ENCODE results near the gene HAP1. TPM values are rescaled to one million over a fixed set of nuclear protein-coding genes. Genes with fewer than 3 reads are reported as not detected.

The HAP1 gene
- total RNA-seq, 1 donor from 2014 or later: 0.58 TPM

GRCh38 chr17:41740506-41740905 is 6.1 kb upstream of the HAP1 start:
- Histone ChIP-seq H3K27me3 (peaks cover 11% of the 10 kb centered on the region), H3K4me1 (peaks cover 3% of the 10 kb centered on the region), H3K4me3 (no peak overlapping the region), H3K27ac (no peak overlapping the region), H3K9me3 (no peaks in the 10 kb centered on the region), H3K36me3 (no peaks in the 10 kb centered on the region)
- intact Hi-C loops (cut with DNase I): no loop called here
- DNase-seq: no peak
- TF ChIP-seq CTCF (IDR thresholded peaks at IDR 0.05): no peak
- no peak for ATAC-seq

GRCh38 chr17:41739661-41740352 is 5.4 kb upstream of the HAP1 start:
- intact Hi-C loops (cut with DNase I): loop anchor here (2.0 kb wide), 1 partner anchor 61 kb away; no protein-coding TSS in a partner anchor
- H3K27ac ChIP-seq: no peak overlapping the region
- H3K4me3 ChIP-seq: no peak overlapping the region
- no peak for TF ChIP-seq CTCF (IDR thresholded peaks at IDR 0.05)
- H3K9me3 ChIP-seq: no peaks in the 10 kb centered on the region
- H3K4me1 ChIP-seq: peaks cover 7% of the 10 kb centered on the region
- peaks cover 18% of the 10 kb centered on the region for H3K27me3 ChIP-seq
- DNase-seq: no peak
- H3K36me3 ChIP-seq: no peaks in the 10 kb centered on the region
- ATAC-seq: no peak

GRCh38 chr17:41738801-41739112 is 4.3 kb upstream of the HAP1 start:
- H3K4me1 ChIP-seq: peaks cover 18% of the 10 kb centered on the region
- H3K9me3 ChIP-seq: no peaks in the 10 kb centered on the region
- TF ChIP-seq CTCF (IDR thresholded peaks at IDR 0.05): no peak
- H3K27me3 ChIP-seq: peaks cover 29% of the 10 kb centered on the region
- no peak overlapping the region for H3K4me3 ChIP-seq
- DNase-seq: no peak
- no peaks in the 10 kb centered on the region for H3K36me3 ChIP-seq
- intact Hi-C loops (cut with DNase I): loop anchor here (2.0 kb wide), 1 partner anchor 62 kb away; no protein-coding TSS in a partner anchor
- no peak overlapping the region for H3K27ac ChIP-seq
- ATAC-seq: no peak

GRCh38 chr17:41738077-41738800 is 3.8 kb upstream of the HAP1 start:
- intact Hi-C loops (cut with DNase I): loop anchor here (2.0 kb wide), 1 partner anchor 63 kb away; no protein-coding TSS in a partner anchor
- TF ChIP-seq CTCF (IDR thresholded peaks at IDR 0.05): peak; percentile 99
- no peak overlapping the region for H3K27ac ChIP-seq
- ATAC-seq (peak; percentile 94), DNase-seq (peak; percentile 86)
- no peaks in the 10 kb centered on the region for H3K9me3 ChIP-seq
- peaks cover 34% of the 10 kb centered on the region for H3K27me3 ChIP-seq
- no peaks in the 10 kb centered on the region for H3K36me3 ChIP-seq
- no peak overlapping the region for H3K4me3 ChIP-seq
- peaks cover 19% of the 10 kb centered on the region for H3K4me1 ChIP-seq

- TF ChIP-seq CTCF (IDR thresholded peaks at IDR 0.05): no peak
- Histone ChIP-seq H3K27ac (no peak overlapping the region), H3K9me3 (no peaks in the 10 kb centered on the region), H3K4me1 (peaks cover 19% of the 10 kb centered on the region), H3K36me3 (no peaks in the 10 kb centered on the region), H3K27me3 (peaks cover 38% of the 10 kb centered on the region), H3K4me3 (no peak overlapping the region)
- DNase-seq (no peak), ATAC-seq (no peak)
- intact Hi-C loops (cut with DNase I): loop anchor here (2.0 kb wide), 1 partner anchor 63 kb away; no protein-coding TSS in a partner anchor
Observed at GRCh38 chr17:41737680-41738023, 3.2 kb upstream of the HAP1 start.

Measured in upper lobe of right lung (tissue), 1 donor.